Panc1 (cell line): Measurements from ENCODE around the gene OR5H6. TPM values are rescaled to one million over a fixed set of nuclear protein-coding genes. Genes with fewer than 3 reads are reported as not detected.

Experiments
- ATAC-seq: fragments of 200-7000 bp; cut with Tn5 transposase; 2 replicates; pipeline ENCODE4 v1.9.1; 2020; ENCODE audit warnings: mild to moderate bottlenecking, moderate library complexity
- Bru-seq: library from RNA; stranded (reverse); fragments of 400-500 nt; gene quantifications from one replicate; lab custom pipeline; 2021; lab: Mats Ljungman, UMichigan
- BruChase-seq, 2 experiments: library from RNA; stranded (reverse); fragments of 400-500 nt; gene quantifications; one replicate each; lab custom pipeline; 2021; lab: Mats Ljungman, UMichigan
- BruUV-seq: library from RNA; stranded (reverse); fragments of 400-500 nt; replicated peaks from 2 replicates; lab custom pipeline; 2021; lab: Mats Ljungman, UMichigan
- CTCF ChIA-PET: fragments of 300-600 bp; sonication (Branson Sonifier 250); formaldehyde crosslinking; loops from one replicate; lab custom pipeline; 2022; ENCODE audit warnings: antibody characterized with exemption; lab: Charles Lee
- POLR2A ChIA-PET: fragments of 300-600 bp; sonication (Branson Sonifier 250); formaldehyde crosslinking; loops from one replicate; lab custom pipeline; 2022; ENCODE audit warnings: antibody characterized with exemption; lab: Charles Lee
- DNase-seq: peaks from one replicate; pipeline ENCODE4 v3.0.0-alpha.2; 2010; ENCODE audit warnings: low read depth, low spot score
- H3K27ac ChIP-seq: 2 replicates; pipeline ENCODE4 v1.5.1; 2011; ENCODE audit warnings: mild to moderate bottlenecking, low read length, inconsistent platforms
- H3K27me3 ChIP-seq: fragments of 200-500 bp; sonication (Bioruptor generic); 2 replicates; pipeline ENCODE4 v1.6.0; 2014; ENCODE audit warnings: low read length, inconsistent platforms; ENCODE audit not compliant: control insufficient read depth, insufficient read depth
- H3K36me3 ChIP-seq: fragments of 200-500 bp; sonication (Bioruptor generic); 2 replicates; pipeline ENCODE4 v1.5.1; 2014; ENCODE audit warnings: inconsistent platforms, mild to moderate bottlenecking, low read length, moderate library complexity; ENCODE audit not compliant: control insufficient read depth, insufficient read depth
- H3K4me1 ChIP-seq: 2 replicates; pipeline ENCODE4 v1.5.1; 2011; ENCODE audit warnings: inconsistent platforms, mild to moderate bottlenecking, low read length, moderate library complexity; ENCODE audit not compliant: control insufficient read depth, insufficient read depth
- H3K4me3 ChIP-seq, 2 experiments: 2 replicates each; pipeline ENCODE4 v1.5.1; 2011 to 2012; ENCODE audit warnings: low read depth in 2 of 2, low read length in 2 of 2, mild to moderate bottlenecking in 2 of 2, inconsistent platforms in 1 of 2, moderate library complexity in 1 of 2
- H3K9me3 ChIP-seq: fragments of 200-500 bp; sonication (Bioruptor generic); 2 replicates; pipeline ENCODE4 v1.5.1; 2014; ENCODE audit warnings: low read depth, mild to moderate bottlenecking, inconsistent platforms, low read length, moderate library complexity; ENCODE audit not compliant: control insufficient read depth, insufficient read depth
- CTCF ChIP-seq: fragments of 450-650 bp; IDR thresholded peaks from 2 replicates; pipeline ENCODE4 v1.5.1; 2017; ENCODE audit warnings: mild to moderate bottlenecking
- POLR2AphosphoS5 ChIP-seq: IDR thresholded peaks from 2 replicates; pipeline ENCODE4 v1.6.1; 2012; ENCODE audit warnings: mild to moderate bottlenecking, low read depth, low read length, moderate library complexity
- REST ChIP-seq, 2 experiments: IDR thresholded peaks; 2 replicates each; pipeline ENCODE4 v1.6.1; 2011 to 2012; ENCODE audit warnings: low read depth in 2 of 2, control low read depth in 1 of 2, low read length in 1 of 2, mild to moderate bottlenecking in 1 of 2, moderate library complexity in 1 of 2; ENCODE audit not compliant: insufficient read depth in 1 of 2
- SIN3A ChIP-seq: IDR thresholded peaks from 2 replicates; pipeline ENCODE4 v1.6.1; 2012; ENCODE audit warnings: low read depth, mild to moderate bottlenecking, low read length, moderate library complexity, borderline replicate concordance; ENCODE audit not compliant: insufficient read depth
- TCF7L2 ChIP-seq: IDR thresholded peaks from 2 replicates; pipeline ENCODE4 v1.6.1; 2011; ENCODE audit warnings: mild to moderate bottlenecking, low read depth, low read length, inconsistent platforms
- in situ Hi-C: cut with HindIII; loops from 2 replicates; pipeline ENCODE4 v1.10.0; 2016; ENCODE audit warnings: low sequenced_read_pairs, low pct_unique_long_range_greater_than_20kb
- intact Hi-C: fragments of 100-400 bp; cut with micrococcal nuclease; formaldehyde crosslinking; loops from one replicate; pipeline ENCODE4 v1.10.0; 2022; ENCODE audit not compliant: unreplicated experiment
- long read RNA-seq: library from polyadenylated mRNA; unstranded; transcript quantifications from one replicate; pipeline ENCODE4 v2.0.0, GENCODE V29; 2021; ENCODE audit not compliant: unreplicated experiment
- polyA plus RNA-seq: library from polyadenylated mRNA; unstranded; fragments of >200 nt; gene quantifications from one replicate; pipeline ENCODE4 v1.2.1, GENCODE V29; 2012; ENCODE audit warnings: missing spikeins; ENCODE audit not compliant: insufficient read length
- total RNA-seq: library from RNA; stranded (reverse); gene quantifications from one replicate; pipeline ENCODE4 v1.2.1, GENCODE V29; 2021; ENCODE audit not compliant: unreplicated experiment

Gene OR5H6
- total RNA-seq (not detected), Bru-seq, nascent RNA (not detected), BruChase-seq, experiment 1, labeled RNA remaining after a 2-hour chase (not detected), BruChase-seq, experiment 2, labeled RNA remaining after a 6-hour chase (not detected)
- not detected for polyA plus RNA-seq
- long read RNA-seq = 0 reads

- Histone ChIP-seq H3K27ac (no peak within 1 kb of the TSS), H3K9me3 (no peaks in the 10 kb centered on the region), H3K27me3 (no peaks in the 10 kb centered on the region), H3K36me3 (no peaks in the 10 kb centered on the region), H3K4me3 (no peak within 1 kb of the TSS), H3K4me1 (no peaks in the 10 kb centered on the region)
- no TSS peak for BruUV-seq
- POLR2A ChIA-PET = no interaction called here
- TF ChIP-seq REST (IDR thresholded peaks at IDR 0.05; ENCODE audit: insufficient read depth in 1 of 2, low read depth in 2 of 2, low read length in 1 of 2) (no peak), POLR2AphosphoS5 (no peak), CTCF (no peak), SIN3A (no peak), TCF7L2 (no peak)
- in situ Hi-C loops = no loop called here
- CTCF ChIA-PET = no interaction called here
- intact Hi-C loops = loop anchor here (10.0 kb wide), 1 partner anchor 59 kb away; no protein-coding TSS in a partner anchor
- no peak for DNase-seq
- ATAC-seq = no peak
These were observed at the start of gene OR5H6 for GRCh38 chr3:98263944-98264343. Gene OR5H6, plus strand, starts transcription at chr3:98264244. Its CDS starts 89 bp downstream, at chr3:98264333.

- BruUV-seq = no TSS peak
- Histone ChIP-seq H3K4me3 (no peak overlapping the region), H3K4me1 (no peaks in the 10 kb centered on the region), H3K27me3 (no peaks in the 10 kb centered on the region), H3K27ac (no peak overlapping the region), H3K9me3 (no peaks in the 10 kb centered on the region), H3K36me3 (no peaks in the 10 kb centered on the region)
- POLR2A ChIA-PET = no interaction called here
- no peak for ATAC-seq
- CTCF ChIA-PET = no interaction called here
- in situ Hi-C loops = no loop called here
- no peak for DNase-seq
- intact Hi-C loops = no loop called here
- TF ChIP-seq SIN3A (no peak), TCF7L2 (no peak), REST (IDR thresholded peaks at IDR 0.05; ENCODE audit: insufficient read depth in 1 of 2, low read depth in 2 of 2, low read length in 1 of 2) (no peak), POLR2AphosphoS5 (no peak), CTCF (no peak)
These were observed 49.0 kb upstream of the OR5H6 start for GRCh38 chr3:98215051-98215450.
